ENCODE results near the gene PYCARD. TPM values are rescaled to one million over a fixed set of nuclear protein-coding genes. Genes with fewer than 3 reads are reported as not detected.

Gene PYCARD
- total and polyA plus RNA-seq, 3 donors from 2014 or later = 2.6 to 11.1 (median 8.7) TPM

GRCh38 chr16:31189412-31189778, 13.2 kb downstream of the PYCARD start:
- no peaks in the 10 kb centered on the region for H3K4me1 ChIP-seq
- TF ChIP-seq POLR2A (IDR thresholded peaks at IDR 0.05) (no peak), CTCF (IDR thresholded peaks at IDR 0.05) (no peak)

GRCh38 chr16:31188450-31189411, 13.8 kb downstream of the PYCARD start:
- no peak for DNase-seq
- H3K9me3 ChIP-seq = no peaks in the 10 kb centered on the region
- peaks cover 3% of the 10 kb centered on the region for H3K4me1 ChIP-seq
- no peaks in the 10 kb centered on the region for H3K27me3 ChIP-seq
- no peak overlapping the region for H3K27ac ChIP-seq
- intact Hi-C loops (cut with DNase I; ENCODE audit: low total_unique reads) = loop anchor here (5.0 to 10.0 kb wide), 2 partner anchors 36 to 686 kb away; partner anchors contain the start of genes PRSS36 and ZNF267
- TF ChIP-seq POLR2A (IDR thresholded peaks at IDR 0.05) = no peak
- no peak for TF ChIP-seq CTCF (IDR thresholded peaks at IDR 0.05)
- WGBS, 2 donors = 83 to 87% methylated on average over 3 of the region's 3 CpGs
- peaks cover 3% of the 10 kb centered on the region for H3K36me3 ChIP-seq (ENCODE audit: low read depth, missing control alignments)
- no peak overlapping the region for H3K4me3 ChIP-seq

More at GRCh38 chr16:31189412-31189778, 13.2 kb downstream of the PYCARD start:
- no peak overlapping the region for H3K4me3 ChIP-seq
- 85 to 91% methylated on average over 2 of the region's 2 CpGs for WGBS, 2 donors
- peaks cover 3% of the 10 kb centered on the region for H3K36me3 ChIP-seq (ENCODE audit: low read depth, missing control alignments)
- H3K27ac ChIP-seq = no peak overlapping the region
- intact Hi-C loops (cut with DNase I; ENCODE audit: low total_unique reads) = loop anchor here (5.0 to 10.0 kb wide), 2 partner anchors 37 to 685 kb away; partner anchors contain the start of genes PRSS36 and ZNF267
- H3K27me3 ChIP-seq = no peaks in the 10 kb centered on the region
- H3K9me3 ChIP-seq = no peaks in the 10 kb centered on the region
- no peak for DNase-seq

GRCh38 chr16:31187808-31188189, 14.8 kb downstream of the PYCARD start:
- no peaks in the 10 kb centered on the region for H3K9me3 ChIP-seq
- peaks cover 8% of the 10 kb centered on the region for H3K4me1 ChIP-seq
- WGBS, 2 donors = 74 to 83% methylated on average over 8 of the region's 8 CpGs
- TF ChIP-seq POLR2A (IDR thresholded peaks at IDR 0.05) (no peak), CTCF (IDR thresholded peaks at IDR 0.05) (no peak)
- H3K27ac ChIP-seq = no peak overlapping the region
- no peaks in the 10 kb centered on the region for H3K27me3 ChIP-seq
- no peak for DNase-seq
- H3K4me3 ChIP-seq = no peak overlapping the region
- intact Hi-C loops (cut with DNase I; ENCODE audit: low total_unique reads) = loop anchor here (5.0 to 10.0 kb wide), 2 partner anchors 35 to 687 kb away; partner anchors contain the start of genes PRSS36 and ZNF267
- H3K36me3 ChIP-seq (ENCODE audit: low read depth, missing control alignments) = peaks cover 3% of the 10 kb centered on the region

GRCh38 chr16:31186930-31187807, 15.4 kb downstream of the PYCARD start:
- no peak for TF ChIP-seq CTCF (IDR thresholded peaks at IDR 0.05)
- no peak for TF ChIP-seq POLR2A (IDR thresholded peaks at IDR 0.05)
- intact Hi-C loops (cut with DNase I; ENCODE audit: low total_unique reads) = loop anchor here (5.0 to 10.0 kb wide), 2 partner anchors 35 to 688 kb away; partner anchors contain the start of genes PRSS36 and ZNF267
- Histone ChIP-seq H3K27me3 (no peaks in the 10 kb centered on the region), H3K4me1 (peaks cover 15% of the 10 kb centered on the region), H3K4me3 (no peak overlapping the region), H3K9me3 (no peaks in the 10 kb centered on the region), H3K36me3 (ENCODE audit: low read depth, missing control alignments) (peaks cover 3% of the 10 kb centered on the region), H3K27ac (no peak overlapping the region)
- no peak for DNase-seq
- WGBS, 2 donors = 79 to 80% methylated on average over 10 of the region's 10 CpGs

All from testis (tissue), 3 donors.